SK-N-SH (cell line): ENCODE results near the gene TRAFD1.

Experiments used
- CTCF ChIP-seq: fragments of 200-600 bp; sonication (generic); IDR thresholded peaks from 2 replicates; pipeline ENCODE4 v1.6.1; 2017; ENCODE audit warnings: antibody characterized with exemption, mild to moderate bottlenecking, moderate library complexity
- ELF1 ChIP-seq: IDR thresholded peaks from 2 replicates; pipeline ENCODE4 v1.4.0; 2012
- EP300 ChIP-seq, 2 experiments: IDR thresholded peaks; 2 replicates each; pipeline versions ENCODE4 v1.4.0 to v1.6.1; 2012; ENCODE audit warnings: borderline replicate concordance in 1 of 2, low read depth in 1 of 2, low read length in 1 of 2
- FOXJ3 ChIP-seq: sonication (generic); formaldehyde crosslinking; IDR thresholded peaks from 2 replicates; pipeline ENCODE4 v1.5.1; 2020; ENCODE audit warnings: mild to moderate bottlenecking, missing genetic modification reagents
- MXI1 ChIP-seq: IDR thresholded peaks from 2 replicates; pipeline ENCODE4 v1.6.1; 2012; ENCODE audit warnings: mild to moderate bottlenecking, low read depth, low read length, improper control_type of control experiment
- NRF1 ChIP-seq: IDR thresholded peaks from 2 replicates; pipeline ENCODE4 v1.6.1; 2012; ENCODE audit warnings: low read depth, mild to moderate bottlenecking, low read length
- POLR2AphosphoS5 ChIP-seq: IDR thresholded peaks from 2 replicates; pipeline ENCODE4 v1.6.1; 2012; ENCODE audit warnings: low read depth, low read length
- RAD21 ChIP-seq: IDR thresholded peaks from 2 replicates; pipeline ENCODE4 v1.6.1; 2012; ENCODE audit warnings: mild to moderate bottlenecking, low read length
- REST ChIP-seq: IDR thresholded peaks from 2 replicates; pipeline ENCODE4 v1.6.1; 2012; ENCODE audit warnings: mild to moderate bottlenecking, low read depth, low read length, moderate library complexity
- SMC3 ChIP-seq: IDR thresholded peaks from 2 replicates; pipeline ENCODE4 v1.6.1; 2012; ENCODE audit warnings: low read depth, low read length, improper control_type of control experiment
- TAF1 ChIP-seq: IDR thresholded peaks from 2 replicates; pipeline ENCODE4 v1.6.1; 2012; ENCODE audit warnings: low read depth, mild to moderate bottlenecking, low read length, moderate library complexity, borderline replicate concordance
- TF ChIP-seq, protein P1 (sequence below): fragments of 150-350 bp; IDR thresholded peaks from 2 replicates; pipeline ENCODE4 v1.6.1; 2016; ENCODE audit warnings: mild to moderate bottlenecking, low read depth, low read length
- TF ChIP-seq, protein P2 (sequence below): IDR thresholded peaks from 2 replicates; pipeline ENCODE4 v1.4.0; 2012; ENCODE audit warnings: low read depth, borderline replicate concordance
- TF ChIP-seq, protein P3 (sequence below): IDR thresholded peaks from 2 replicates; pipeline ENCODE4; 2012

DNA sequence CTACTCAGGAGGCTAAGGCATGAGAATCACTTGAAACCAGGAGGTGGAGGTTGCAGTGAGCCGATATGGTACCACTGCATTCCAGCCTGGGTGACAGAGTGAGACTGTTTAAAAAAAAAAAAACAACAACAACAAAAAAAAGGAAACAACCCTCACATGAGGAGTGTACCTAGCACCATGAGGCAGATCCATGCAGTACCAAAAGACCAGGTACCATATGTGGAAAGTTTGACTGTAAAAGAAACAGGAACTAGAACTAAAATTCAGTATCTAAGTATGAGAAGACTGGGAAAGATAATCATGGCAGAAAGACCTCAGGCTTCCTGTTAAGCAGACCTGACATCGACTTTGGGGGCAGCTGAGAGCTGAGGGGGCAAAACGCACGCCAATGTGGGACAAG is 55.1 kb downstream of the TRAFD1 start:
- TF ChIP-seq CTCF (no peak), POLR2AphosphoS5 (no peak), SMC3 (no peak), MXI1 (no peak), REST (no peak), EP300 (IDR thresholded peaks at IDR 0.05; ENCODE audit: borderline replicate concordance in 1 of 2, low read depth in 1 of 2, low read length in 1 of 2) (no peak), NRF1 (no peak), FOXJ3 (CRISPR knock-in tag) (no peak), ELF1 (no peak), TAF1 (no peak), RAD21 (no peak)
- TF ChIP-seq, protein P1, sequence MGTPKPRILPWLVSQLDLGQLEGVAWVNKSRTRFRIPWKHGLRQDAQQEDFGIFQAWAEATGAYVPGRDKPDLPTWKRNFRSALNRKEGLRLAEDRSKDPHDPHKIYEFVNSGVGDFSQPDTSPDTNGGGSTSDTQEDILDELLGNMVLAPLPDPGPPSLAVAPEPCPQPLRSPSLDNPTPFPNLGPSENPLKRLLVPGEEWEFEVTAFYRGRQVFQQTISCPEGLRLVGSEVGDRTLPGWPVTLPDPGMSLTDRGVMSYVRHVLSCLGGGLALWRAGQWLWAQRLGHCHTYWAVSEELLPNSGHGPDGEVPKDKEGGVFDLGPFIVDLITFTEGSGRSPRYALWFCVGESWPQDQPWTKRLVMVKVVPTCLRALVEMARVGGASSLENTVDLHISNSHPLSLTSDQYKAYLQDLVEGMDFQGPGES, result no peak
- TF ChIP-seq, protein P2, sequence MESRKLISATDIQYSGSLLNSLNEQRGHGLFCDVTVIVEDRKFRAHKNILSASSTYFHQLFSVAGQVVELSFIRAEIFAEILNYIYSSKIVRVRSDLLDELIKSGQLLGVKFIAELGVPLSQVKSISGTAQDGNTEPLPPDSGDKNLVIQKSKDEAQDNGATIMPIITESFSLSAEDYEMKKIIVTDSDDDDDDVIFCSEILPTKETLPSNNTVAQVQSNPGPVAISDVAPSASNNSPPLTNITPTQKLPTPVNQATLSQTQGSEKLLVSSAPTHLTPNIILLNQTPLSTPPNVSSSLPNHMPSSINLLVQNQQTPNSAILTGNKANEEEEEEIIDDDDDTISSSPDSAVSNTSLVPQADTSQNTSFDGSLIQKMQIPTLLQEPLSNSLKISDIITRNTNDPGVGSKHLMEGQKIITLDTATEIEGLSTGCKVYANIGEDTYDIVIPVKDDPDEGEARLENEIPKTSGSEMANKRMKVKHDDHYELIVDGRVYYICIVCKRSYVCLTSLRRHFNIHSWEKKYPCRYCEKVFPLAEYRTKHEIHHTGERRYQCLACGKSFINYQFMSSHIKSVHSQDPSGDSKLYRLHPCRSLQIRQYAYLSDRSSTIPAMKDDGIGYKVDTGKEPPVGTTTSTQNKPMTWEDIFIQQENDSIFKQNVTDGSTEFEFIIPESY, result no peak
- TF ChIP-seq, protein P3, sequence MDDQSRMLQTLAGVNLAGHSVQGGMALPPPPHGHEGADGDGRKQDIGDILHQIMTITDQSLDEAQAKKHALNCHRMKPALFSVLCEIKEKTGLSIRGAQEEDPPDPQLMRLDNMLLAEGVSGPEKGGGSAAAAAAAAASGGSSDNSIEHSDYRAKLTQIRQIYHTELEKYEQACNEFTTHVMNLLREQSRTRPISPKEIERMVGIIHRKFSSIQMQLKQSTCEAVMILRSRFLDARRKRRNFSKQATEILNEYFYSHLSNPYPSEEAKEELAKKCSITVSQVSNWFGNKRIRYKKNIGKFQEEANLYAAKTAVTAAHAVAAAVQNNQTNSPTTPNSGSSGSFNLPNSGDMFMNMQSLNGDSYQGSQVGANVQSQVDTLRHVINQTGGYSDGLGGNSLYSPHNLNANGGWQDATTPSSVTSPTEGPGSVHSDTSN, result no peak
